A549 treated with AZD9567 at 1 μM for 4 hours (cell line): Measurements from ENCODE around the gene UBE3C. TPM values are rescaled to one million over a fixed set of nuclear protein-coding genes. Genes with fewer than 3 reads are reported as not detected.

Experiments used
- total RNA-seq: library from RNA; stranded (reverse); fragments of 200-300 nt; extraction: Qiagen RNA extraction; gene quantifications from 5 replicates; pipeline ENCODE4 v1.2.3, GENCODE V29; 2022; ENCODE audit not compliant: insufficient read depth

UBE3C gene
- total RNA-seq, result 59.1 to 70.4 TPM (median 69.3 TPM) in 5 replicates

DNA sequence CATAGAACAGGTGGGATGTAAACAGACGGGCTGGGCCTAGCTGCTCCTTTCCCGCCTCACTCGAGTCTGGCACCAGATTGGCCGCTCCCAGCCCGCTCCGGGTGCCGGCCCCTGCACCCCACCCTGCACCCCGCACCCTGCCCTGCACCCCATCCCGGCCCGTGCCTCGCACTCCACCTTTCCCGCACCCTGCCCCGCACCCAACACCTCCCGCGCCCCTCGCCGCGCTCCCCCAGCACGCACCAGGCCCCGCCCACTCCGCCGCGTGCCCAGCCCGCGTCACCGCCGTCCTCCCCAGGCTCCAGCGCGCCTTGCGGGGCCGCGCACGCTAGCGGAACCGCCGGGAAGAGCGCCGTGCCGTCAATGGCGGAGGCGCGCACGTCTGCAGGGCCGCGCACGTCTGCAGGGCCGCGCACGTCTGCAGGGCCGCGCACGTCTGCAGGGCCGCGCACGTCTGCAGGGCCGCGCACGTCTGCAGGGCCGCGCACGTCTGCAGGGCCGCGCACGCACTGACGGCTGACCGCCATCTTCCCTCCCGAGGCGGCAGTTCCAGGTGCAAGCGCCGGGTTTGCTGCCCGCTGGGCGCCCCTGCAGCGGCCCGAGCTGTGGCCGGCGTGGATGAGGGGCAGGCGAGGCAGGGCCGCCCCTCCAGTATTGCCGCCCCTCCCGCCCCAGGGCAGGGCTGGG is at the start of gene UBE3C:
Gene UBE3C, plus strand, starts transcription at position 503 of the 687 bp plus-strand sequence. CDS start 347 bp downstream, outside the sequence.

Other genes starting within 250 kb of the UBE3C start
- gene LMBR1, start 245.7 kb upstream of the UBE3C start, total RNA-seq, result 28.5 to 35.6 TPM (median 33.5 TPM) in 5 replicates
- 17.5 to 22.3 TPM (median 21.7 TPM) in 5 replicates for gene NOM1, start 189.2 kb upstream of the UBE3C start, total RNA-seq
- 2.8 to 6.9 TPM (median 5.6 TPM) in 5 replicates for gene MNX1, start 128.3 kb upstream of the UBE3C start, total RNA-seq
- gene DNAJB6, start 198.1 kb downstream of the UBE3C start, total RNA-seq, result 80.1 to 102 TPM (median 97.7 TPM) in 5 replicates